ENCODE results near the gene EEPD1.
"Not testable (repeated sequence)": the region's sequence is repeated elsewhere in the genome, so short reads cannot be mapped to it uniquely, and the experiment has no call there.

Gene EEPD1

GRCh38 chr7:36217211-36217960, 64.3 kb downstream of the EEPD1 start:
- no peak for DNase-seq

- no peak for DNase-seq
These were observed 64.9 kb downstream of the EEPD1 start for GRCh38 chr7:36217961-36218284.

- no peak for DNase-seq
These were observed 66.4 kb downstream of the EEPD1 start for GRCh38 chr7:36219429-36219828.

GRCh38 chr7:36223851-36224250, 70.8 kb downstream of the EEPD1 start:
- no peak for DNase-seq

GRCh38 chr7:36224934-36225858, 72.1 kb downstream of the EEPD1 start:
- DNase-seq: no peak

- DNase-seq: no peak
These were observed 73.1 kb downstream of the EEPD1 start for GRCh38 chr7:36226151-36226550.

- DNase-seq: peak; percentile 80
These were observed 74.2 kb downstream of the EEPD1 start for GRCh38 chr7:36227223-36227622.

- no peak for DNase-seq
These were observed 75.0 kb downstream of the EEPD1 start for GRCh38 chr7:36228039-36228438.

GRCh38 chr7:36231406-36231805, 78.4 kb downstream of the EEPD1 start:
- no peak for DNase-seq

GRCh38 chr7:36232555-36232954, 79.5 kb downstream of the EEPD1 start:
- DNase-seq: no peak

- no peak for DNase-seq
These were observed 80.0 kb downstream of the EEPD1 start for GRCh38 chr7:36232971-36233550.

GRCh38 chr7:36236073-36236472, 83.0 kb downstream of the EEPD1 start:
- no peak for DNase-seq

- DNase-seq: no peak
These were observed 85.1 kb downstream of the EEPD1 start for GRCh38 chr7:36238138-36238537.

GRCh38 chr7:36243356-36243755, 90.3 kb downstream of the EEPD1 start:
- DNase-seq: not testable (repeated sequence)

- not testable (repeated sequence) for DNase-seq
These were observed 90.9 kb downstream of the EEPD1 start for GRCh38 chr7:36244001-36244400.

GRCh38 chr7:36244429-36244828, 91.4 kb downstream of the EEPD1 start:
- no peak for DNase-seq

GRCh38 chr7:36245684-36246299, 92.7 kb downstream of the EEPD1 start:
- DNase-seq: no peak

- DNase-seq: no peak
These were observed 96.0 kb downstream of the EEPD1 start for GRCh38 chr7:36249091-36249490.

- no peak for DNase-seq
These were observed 100.6 kb downstream of the EEPD1 start for GRCh38 chr7:36253699-36254098.

- peak; percentile 80 for DNase-seq
These were observed 105.6 kb downstream of the EEPD1 start for GRCh38 chr7:36258510-36259259.

GRCh38 chr7:36260481-36260880, 107.4 kb downstream of the EEPD1 start:
- no peak for DNase-seq

GRCh38 chr7:36261019-36261754, 108.1 kb downstream of the EEPD1 start:
- DNase-seq: no peak

Data from HCEC 1CT (cell line).